H1 (cell line): Measurements from ENCODE around the gene CHMP4B. TPM values are rescaled to one million over a fixed set of nuclear protein-coding genes. Genes with fewer than 3 reads are reported as not detected.
A peak's percentile ranks its signal among the peaks of the same experiment; 100 is the strongest.

Experiments used
- CTCF ChIA-PET: fragments of 300-600 bp; sonication (Branson Sonifier 250); formaldehyde crosslinking; loops from one replicate; lab custom pipeline; 2021; ENCODE audit not compliant: partially characterized antibody; lab: Charles Lee
- POLR2A ChIA-PET: fragments of 300-600 bp; sonication (Branson Sonifier 250); formaldehyde crosslinking; loops from one replicate; lab custom pipeline; 2021; ENCODE audit warnings: inconsistent platforms; ENCODE audit not compliant: partially characterized antibody; lab: Charles Lee
- DNase-seq, 2 experiments: peaks; one replicate each; pipeline versions ENCODE4 v3.0.0 to v3.0.0-alpha.2; 2010 to 2022; ENCODE audit warnings: low spot score in 2 of 2, low read depth in 1 of 2, mixed read lengths in 1 of 2
- FAIRE-seq: peaks from 2 replicates; lab custom pipeline; 2011; peaks lifted over from hg19 to GRCh38; lab: Jason Lieb, UNC
- H2AFZ ChIP-seq: 2 replicates; pipeline ENCODE4 v1.8.1; 2012; ENCODE audit warnings: low read length, inconsistent platforms
- H2AK5ac ChIP-seq: 2 replicates; pipeline ENCODE4 v1.6.1; 2013; ENCODE audit warnings: low read depth, low read length
- H2BK120ac ChIP-seq: replicated peaks from 2 replicates; pipeline ENCODE3; 2013; ENCODE audit warnings: low read depth, low read length, inconsistent platforms
- H2BK12ac ChIP-seq: 2 replicates; pipeline ENCODE4 v1.6.1; 2013; ENCODE audit warnings: low read depth, low read length
- H2BK15ac ChIP-seq: 2 replicates; pipeline ENCODE4 v1.6.1; 2013; ENCODE audit warnings: low read length
- H2BK20ac ChIP-seq: 2 replicates; pipeline ENCODE4 v1.6.1; 2013; ENCODE audit warnings: low read length
- H2BK5ac ChIP-seq: 2 replicates; pipeline ENCODE4 v1.6.1; 2013; ENCODE audit warnings: low read depth, low read length
- H3K14ac ChIP-seq: 2 replicates; pipeline ENCODE4 v1.6.1; 2013; ENCODE audit warnings: inconsistent platforms; ENCODE audit not compliant: insufficient read length
- H3K18ac ChIP-seq: 2 replicates; pipeline ENCODE4 v1.6.1; 2013; ENCODE audit warnings: low read length; ENCODE audit errors: extremely low read depth
- H3K23ac ChIP-seq: 2 replicates; pipeline ENCODE4 v1.6.1; 2013; ENCODE audit warnings: inconsistent platforms; ENCODE audit not compliant: insufficient read length
- H3K23me2 ChIP-seq: 2 replicates; pipeline ENCODE4 v1.6.1; 2013; ENCODE audit warnings: low read depth, low read length
- H3K27ac ChIP-seq: 2 replicates; pipeline ENCODE4 v1.6.1; 2011; ENCODE audit warnings: low read depth, low read length, inconsistent platforms
- H3K27me3 ChIP-seq, 4 experiments: replicated peaks in 1 of 4; 1 replicate in 1 of 4; 2 replicates in 3 of 4; pipeline versions ENCODE4 v1.6.1 to v1.8.1; 2011 to 2013; ENCODE audit warnings: low read length in 3 of 4, mild to moderate bottlenecking in 3 of 4, inconsistent platforms in 2 of 4, mixed read lengths in 2 of 4, moderate library complexity in 1 of 4; ENCODE audit not compliant: control insufficient read depth in 3 of 4, insufficient read depth in 3 of 4; ENCODE audit errors: extremely low read depth in 1 of 4
- H3K36me3 ChIP-seq, 4 experiments: 2 replicates each; pipeline versions ENCODE4 v1.6.1 to v1.8.1; 2011 to 2013; ENCODE audit warnings: mild to moderate bottlenecking in 4 of 4, low read length in 3 of 4, moderate library complexity in 2 of 4, control low read depth in 1 of 4, inconsistent platforms in 1 of 4; ENCODE audit not compliant: insufficient read depth in 4 of 4, control insufficient read depth in 2 of 4
- H3K4ac ChIP-seq: replicated peaks from 2 replicates; pipeline ENCODE3; 2013; ENCODE audit warnings: low read length, low read depth, mixed read lengths, inconsistent platforms; ENCODE audit not compliant: insufficient read length
- H3K4me1 ChIP-seq, 4 experiments: replicated peaks in 1 of 4; 1 replicate in 1 of 4; 2 replicates in 3 of 4; pipeline versions ENCODE4 v1.6.1 to v1.8.1; 2011 to 2013; ENCODE audit warnings: low read length in 3 of 4, inconsistent platforms in 2 of 4, mixed read lengths in 1 of 4; ENCODE audit not compliant: insufficient read depth in 4 of 4, control insufficient read depth in 3 of 4
- H3K4me2 ChIP-seq, 2 experiments: 2 replicates each; pipeline versions ENCODE4 v1.6.1 to v1.8.1; 2011 to 2013; ENCODE audit warnings: low read depth in 2 of 2, low read length in 2 of 2, control low read depth in 1 of 2, inconsistent platforms in 1 of 2, mild to moderate bottlenecking in 1 of 2; ENCODE audit not compliant: insufficient read depth in 1 of 2
- H3K4me3 ChIP-seq, 4 experiments: fragments of 200-600, 300-600 bp in 1 of 4; sonication (generic), shearing (Covaris generic), sonication (Bioruptor Twin) in 1 of 4; 2 replicates each; pipeline versions ENCODE4 v1.5.1 to v1.8.1; 2011 to 2016; ENCODE audit warnings: low read length in 4 of 4, low read depth in 3 of 4, control low read depth in 2 of 4, inconsistent platforms in 2 of 4, mild to moderate bottlenecking in 2 of 4, mixed read lengths in 1 of 4, moderate library complexity in 1 of 4; ENCODE audit not compliant: insufficient read depth in 2 of 4; ENCODE audit errors: extremely low read depth in 1 of 4
- H3K56ac ChIP-seq: replicated peaks from 2 replicates; pipeline ENCODE3; 2013; ENCODE audit warnings: low read depth, mild to moderate bottlenecking, mixed read lengths, low read length, inconsistent platforms; ENCODE audit not compliant: insufficient read length
- H3K79me1 ChIP-seq: 2 replicates; pipeline ENCODE4 v1.6.1; 2013; ENCODE audit warnings: low read depth, low read length, control low read depth
- H3K79me2 ChIP-seq, 2 experiments: 2 replicates each; pipeline versions ENCODE4 v1.6.1 to v1.8.1; 2012 to 2013; ENCODE audit warnings: low read length in 2 of 2, mild to moderate bottlenecking in 2 of 2, inconsistent platforms in 1 of 2; ENCODE audit not compliant: insufficient read depth in 2 of 2, control insufficient read depth in 1 of 2
- H3K9ac ChIP-seq, 4 experiments: replicated peaks in 1 of 4; 1 replicate in 1 of 4; 2 replicates in 3 of 4; pipeline versions ENCODE4 v1.6.1 to v1.8.1; 2011 to 2013; ENCODE audit warnings: low read depth in 3 of 4, low read length in 3 of 4, control low read depth in 2 of 4, mild to moderate bottlenecking in 2 of 4, moderate library complexity in 2 of 4, inconsistent platforms in 1 of 4; ENCODE audit errors: extremely low read depth in 1 of 4
- H3K9me3 ChIP-seq, 2 experiments: 2 replicates each; pipeline versions ENCODE4 v1.6.1 to v1.8.1; 2012 to 2013; ENCODE audit warnings: mild to moderate bottlenecking in 2 of 2, moderate library complexity in 2 of 2, control low read depth in 1 of 2, inconsistent platforms in 1 of 2, low read depth in 1 of 2, low read length in 1 of 2, mixed read lengths in 1 of 2; ENCODE audit not compliant: insufficient read depth in 2 of 2
- H4K20me1 ChIP-seq, 2 experiments: replicated peaks in 1 of 2; 2 replicates each; pipeline versions ENCODE3 to v1.8.1; 2011 to 2013; ENCODE audit warnings: inconsistent platforms in 2 of 2, low read length in 2 of 2, mild to moderate bottlenecking in 1 of 2; ENCODE audit not compliant: insufficient read depth in 2 of 2, control insufficient read depth in 1 of 2
- H4K5ac ChIP-seq: 2 replicates; pipeline ENCODE4 v1.6.1; 2013; ENCODE audit warnings: low read length, low read depth, mixed read lengths, inconsistent platforms; ENCODE audit not compliant: insufficient read length
- H4K8ac ChIP-seq: 2 replicates; pipeline ENCODE4 v1.8.0; 2013; ENCODE audit warnings: mild to moderate bottlenecking, moderate library complexity, low read length, inconsistent platforms; ENCODE audit not compliant: insufficient read depth; ENCODE audit errors: extremely low read depth
- H4K91ac ChIP-seq: replicated peaks from 2 replicates; pipeline ENCODE3; 2013; ENCODE audit warnings: low read length, mixed read lengths, inconsistent platforms; ENCODE audit not compliant: insufficient read length
- ASH2L ChIP-seq: fragments of 200-600, 300-600 bp; sonication (generic); IDR thresholded peaks from one replicate; pipeline ENCODE4 v1.7.1; 2017; ENCODE audit warnings: low read length
- CBX8 ChIP-seq: fragments of 300-800, 300-1000 bp; sonication (generic); IDR thresholded peaks from 2 replicates; pipeline ENCODE4 v1.7.1; 2016; ENCODE audit warnings: low read depth, low read length, borderline replicate concordance
- CTBP2 ChIP-seq: IDR thresholded peaks from 2 replicates; pipeline ENCODE4 v1.7.0; 2011; ENCODE audit warnings: borderline replicate concordance, mild to moderate bottlenecking, moderate library complexity, mixed read lengths, low read length; ENCODE audit not compliant: insufficient read depth, insufficient read length
- GABPA ChIP-seq: IDR thresholded peaks from 2 replicates; pipeline ENCODE4 v1.6.1; 2011; ENCODE audit warnings: mild to moderate bottlenecking, low read length, moderate library complexity, borderline replicate concordance; ENCODE audit not compliant: insufficient read depth
- WGBS, 2 experiments: shearing (Covaris generic) in 1 of 2; methylation state at CpG; one replicate each; pipeline versions ENCODE4 v1.1.6 to v1.1.7; 2013 to 2015; ENCODE audit warnings: low lambda C conversion rate in 2 of 2, mixed read lengths in 2 of 2, inconsistent platforms in 1 of 2, low coverage in 1 of 2, missing lambda C conversion rate in 1 of 2; ENCODE audit not compliant: insufficient replicate concordance in 2 of 2, insufficient coverage in 1 of 2, insufficient read length in 1 of 2; ENCODE audit errors: extremely low coverage in 1 of 2, missing lambda C conversion rate in 1 of 2; 5-methylcytosine and 5-hydroxymethylcytosine counted together
- polyA plus RNA-seq, 7 experiments: library from polyadenylated mRNA; depleted of rRNA in 3 of 7; stranded (reverse) in 5 of 7; unstranded in 2 of 7; fragments of >200 nt in 5 of 7; fragments of 200-250 nt in 2 of 7; gene quantifications; 1 replicate in 5 of 7; 2 replicates in 1 of 7; 4 replicates in 1 of 7; pipeline versions ENCODE4 v1.2.1 to v1.2.3, GENCODE V29; 2011 to 2013; ENCODE audit warnings: missing spikeins in 2 of 7, mixed read lengths in 2 of 7
- total RNA-seq: library from RNA; stranded (reverse); fragmentation: NEBNext Ultra II Directional; extraction: Animal tissue kit (Norgen Biotek cat#: 25700); gene quantifications from 2 replicates; pipeline ENCODE4 v1.2.1, GENCODE V29; 2021
- TF ChIP-seq, protein P1 (sequence below): IDR thresholded peaks from 2 replicates; pipeline ENCODE4 v1.6.1; 2012; ENCODE audit warnings: inconsistent platforms
- TF ChIP-seq, protein P2 (sequence below): IDR thresholded peaks from 2 replicates; pipeline ENCODE4 v1.6.1; 2012; ENCODE audit warnings: inconsistent platforms

CHMP4B gene
- total and polyA plus RNA-seq, 2 of the 8 experiments (the other 6 are each of a cell fraction or from before 2014, with no cell fraction given) = 38.6 to 66.3 TPM

DNA sequence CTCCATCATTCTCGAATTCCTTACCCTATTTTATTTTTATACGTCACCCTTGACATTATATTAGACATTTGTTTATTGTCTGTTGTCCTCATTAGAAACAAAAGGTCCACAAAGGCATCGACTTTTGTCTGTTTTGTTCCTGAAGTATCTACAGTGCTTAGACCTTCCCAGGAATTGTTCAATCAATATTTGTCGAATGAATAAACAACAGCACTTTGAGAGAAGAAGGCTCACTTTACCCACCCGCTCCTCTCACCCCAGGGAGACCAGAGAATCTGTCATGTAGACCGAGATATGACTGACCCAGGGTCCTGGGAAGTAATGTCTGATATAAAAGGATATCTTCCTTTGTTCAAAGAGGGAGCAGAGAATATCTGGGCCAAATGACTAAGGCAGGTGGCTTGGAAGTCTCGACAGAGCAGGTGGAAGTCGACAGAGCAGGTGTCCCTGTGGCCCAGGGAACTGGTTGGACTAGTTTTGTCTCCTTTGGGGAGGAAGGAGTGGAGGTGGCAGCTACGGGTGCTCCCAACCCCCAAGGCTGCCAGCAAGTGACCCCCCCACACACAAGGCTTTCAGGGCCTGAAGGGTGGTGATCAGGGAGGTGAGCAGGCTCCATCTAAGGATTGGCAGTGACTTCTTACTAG, 14.8 kb upstream of the CHMP4B start:
- Histone ChIP-seq H2BK120ac (no peak overlapping the region), H4K8ac (no peak overlapping the region; the same call in 1 of the 2 replicates), H3K79me1 (no peaks in the 10 kb centered on the region), H3K23me2 (no peaks in the 10 kb centered on the region), H4K91ac (no peak overlapping the region), H3K27ac (no peak overlapping the region), H3K9me3 (no peaks in the 10 kb centered on the region), H2BK12ac (peak overlapping the region; percentile 68; the same call in 1 of the 2 replicates), H2BK5ac (no peak overlapping the region), H2BK15ac (no peak overlapping the region), H3K4ac (no peak overlapping the region), H3K14ac (no peak overlapping the region), H4K20me1 (no peaks in the 10 kb centered on the region), H3K18ac (0 out of 2 replicates have a peak overlapping the region, but pooled peaks have one; percentile 32), H3K9ac (no peak overlapping the region), H3K27me3 (no peaks in the 10 kb centered on the region), H3K56ac (no peak overlapping the region), H2AK5ac (no peak overlapping the region), H3K4me2 (peak overlapping the region in 1 of 2 experiments; percentile 34; a peak in 1 of 4 replicates), H3K36me3 (no peaks in the 10 kb centered on the region), H3K4me3 (no peak overlapping the region), H3K79me2 (no peaks in the 10 kb centered on the region), H2AFZ (no peak overlapping the region; the same call in 1 of the 2 replicates), H3K4me1 (peaks cover 0 to 7% (median 2%) of the 10 kb centered on the region in 4 experiments; a peak in 3 of 7 replicates), H3K23ac (no peak overlapping the region), H2BK20ac (no peak overlapping the region), H4K5ac (no peak overlapping the region)
- TF ChIP-seq, protein P1, sequence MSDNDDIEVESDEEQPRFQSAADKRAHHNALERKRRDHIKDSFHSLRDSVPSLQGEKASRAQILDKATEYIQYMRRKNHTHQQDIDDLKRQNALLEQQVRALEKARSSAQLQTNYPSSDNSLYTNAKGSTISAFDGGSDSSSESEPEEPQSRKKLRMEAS = peak; percentile 64
- TF ChIP-seq ASH2L (peak; percentile 40), CBX8 (no peak), GABPA (no peak), CTBP2 (no peak)
- TF ChIP-seq, protein P2, sequence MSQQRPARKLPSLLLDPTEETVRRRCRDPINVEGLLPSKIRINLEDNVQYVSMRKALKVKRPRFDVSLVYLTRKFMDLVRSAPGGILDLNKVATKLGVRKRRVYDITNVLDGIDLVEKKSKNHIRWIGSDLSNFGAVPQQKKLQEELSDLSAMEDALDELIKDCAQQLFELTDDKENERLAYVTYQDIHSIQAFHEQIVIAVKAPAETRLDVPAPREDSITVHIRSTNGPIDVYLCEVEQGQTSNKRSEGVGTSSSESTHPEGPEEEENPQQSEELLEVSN = 0 out of 2 replicates have a peak, but pooled peaks have one; percentile 17
- no peak for DNase-seq
- ChIA-PET CTCF (interaction anchor here (1.3 kb wide), 1 partner anchor 44 kb away, joined by 4 read pairs; no protein-coding TSS in a partner anchor), POLR2A (no interaction called here)
- 77 to 100% methylated on average over 2 to 9 of the region's 9 CpGs for WGBS, 2 experiments
- FAIRE-seq = no peak
